SK-N-SH treated with all-trans-retinoic acid at 6 μM for 48 hours (cell line): Measurements from ENCODE around the gene ANTXRL.
"Not testable (repeated sequence)": the region's sequence is repeated elsewhere in the genome, so short reads cannot be mapped to it uniquely, and the experiment has no call there.

Experiments used
- ATAC-seq: fragments of 200-7000 bp; cut with Tn5 transposase; 3 replicates; pipeline ENCODE4 v1.9.1; 2020; ENCODE audit warnings: mild to moderate bottlenecking, moderate library complexity
- ARNTL ChIP-seq: fragments of 450-650 bp; formaldehyde crosslinking; IDR thresholded peaks from 2 replicates; pipeline ENCODE4 v1.5.0; 2020; ENCODE audit warnings: low read depth, mild to moderate bottlenecking, moderate library complexity, borderline replicate concordance
- BACH2 ChIP-seq: fragments of 250-450 bp; sonication (Bioruptor Pico); IDR thresholded peaks from 2 replicates; pipeline ENCODE4 v1.9.0; 2021; ENCODE audit warnings: mild to moderate bottlenecking, borderline replicate concordance
- CSDC2 ChIP-seq: fragments of 250-450 bp; sonication (Bioruptor Pico); IDR thresholded peaks from 2 replicates; pipeline ENCODE4 v1.5.0; 2020; ENCODE audit warnings: mild to moderate bottlenecking, moderate library complexity
- ESRRG ChIP-seq: fragments of 250-450 bp; sonication (Bioruptor Pico); IDR thresholded peaks from 2 replicates; pipeline ENCODE4 v1.6.1; 2021; ENCODE audit warnings: mild to moderate bottlenecking
- GLIS3 ChIP-seq: fragments of 250-450 bp; sonication (Bioruptor Pico); IDR thresholded peaks from 2 replicates; pipeline ENCODE4 v1.5.0; 2020; ENCODE audit warnings: mild to moderate bottlenecking, moderate library complexity
- ISL1 ChIP-seq: fragments of 250-450 bp; sonication (Bioruptor Pico); IDR thresholded peaks from 2 replicates; pipeline ENCODE4 v2.1.2; 2022; ENCODE audit warnings: mild to moderate bottlenecking, moderate library complexity
- OSR1 ChIP-seq: fragments of 250-450 bp; sonication (Bioruptor Pico); IDR thresholded peaks from 2 replicates; pipeline ENCODE4 v1.8.0; 2022; ENCODE audit warnings: moderate library complexity, mild to moderate bottlenecking, inconsistent platforms
- PPARA ChIP-seq: fragments of 250-450 bp; sonication (Bioruptor Pico); IDR thresholded peaks from 2 replicates; pipeline ENCODE4 v1.5.0; 2020; ENCODE audit warnings: mild to moderate bottlenecking, borderline replicate concordance
- RARB ChIP-seq: fragments of 250-450 bp; sonication (Bioruptor Pico); IDR thresholded peaks from 2 replicates; pipeline ENCODE4 v1.8.0; 2021; ENCODE audit warnings: mild to moderate bottlenecking, moderate library complexity
- TCF4 ChIP-seq: fragments of 250-450 bp; sonication (Bioruptor Pico); IDR thresholded peaks from 2 replicates; pipeline ENCODE4 v1.8.0; 2021; ENCODE audit warnings: mild to moderate bottlenecking, moderate library complexity, borderline replicate concordance
- TOX ChIP-seq: fragments of 250-450 bp; sonication (Bioruptor Pico); IDR thresholded peaks from 2 replicates; pipeline ENCODE4 v1.8.0; 2021; ENCODE audit warnings: mild to moderate bottlenecking, moderate library complexity, borderline replicate concordance
- ZC3H10 ChIP-seq: fragments of 250-450 bp; sonication (Bioruptor Pico); IDR thresholded peaks from 2 replicates; pipeline ENCODE4 v1.5.1; 2021; ENCODE audit warnings: mild to moderate bottlenecking, moderate library complexity
- ZFP3 ChIP-seq: fragments of 250-450 bp; sonication (Bioruptor Pico); IDR thresholded peaks from 2 replicates; pipeline ENCODE4 v1.5.0; 2020; ENCODE audit warnings: mild to moderate bottlenecking, moderate library complexity
- ZFP30 ChIP-seq: fragments of 450-650 bp; formaldehyde crosslinking; IDR thresholded peaks from 2 replicates; pipeline ENCODE4 v1.5.0; 2022; ENCODE audit warnings: mild to moderate bottlenecking, moderate library complexity
- ZNF565 ChIP-seq: fragments of 450-650 bp; formaldehyde crosslinking; conservative IDR thresholded peaks from 2 replicates; pipeline ENCODE4 v1.5.0; 2020; ENCODE audit warnings: low read depth, mild to moderate bottlenecking, moderate library complexity
- ZNF8 ChIP-seq: fragments of 450-650 bp; formaldehyde crosslinking; IDR thresholded peaks from 2 replicates; pipeline ENCODE4 v1.5.0; 2020; ENCODE audit warnings: mild to moderate bottlenecking, moderate library complexity
- TF ChIP-seq, protein P1 (sequence below): fragments of 250-450 bp; sonication (Bioruptor Pico); IDR thresholded peaks from 2 replicates; pipeline ENCODE4 v1.8.0; 2021; ENCODE audit warnings: low read depth, mild to moderate bottlenecking, moderate library complexity, borderline replicate concordance
- TF ChIP-seq, protein P2 (sequence below): fragments of 250-450 bp; sonication (Bioruptor Pico); IDR thresholded peaks from 2 replicates; pipeline ENCODE4 v1.8.0; 2020; ENCODE audit warnings: mild to moderate bottlenecking, moderate library complexity, borderline replicate concordance
- TF ChIP-seq, protein P3 (sequence below): fragments of 250-450 bp; sonication (Bioruptor Pico); IDR thresholded peaks from 2 replicates; pipeline ENCODE4 v1.5.1; 2020; ENCODE audit warnings: low read depth, mild to moderate bottlenecking, moderate library complexity
- TF ChIP-seq, protein P4 (sequence below): fragments of 250-450 bp; sonication (Bioruptor Pico); IDR thresholded peaks from 2 replicates; pipeline ENCODE4 v1.5.1; 2021; ENCODE audit warnings: mild to moderate bottlenecking, moderate library complexity

ANTXRL gene

DNA sequence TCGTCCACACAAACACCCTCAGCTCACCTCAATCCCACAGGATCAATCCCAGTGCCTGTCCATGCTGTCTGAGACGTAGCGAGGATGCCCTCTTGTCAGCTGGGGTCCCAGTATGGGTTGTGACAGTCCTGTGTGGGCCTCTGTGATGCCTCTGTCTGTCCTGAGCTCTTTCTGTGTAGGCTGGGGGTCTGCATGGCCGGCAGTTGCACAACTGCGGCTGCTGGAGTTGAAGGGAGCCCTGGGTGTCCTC is 12.4 kb downstream of the ANTXRL start (continued):
- TF ChIP-seq, protein P1, sequence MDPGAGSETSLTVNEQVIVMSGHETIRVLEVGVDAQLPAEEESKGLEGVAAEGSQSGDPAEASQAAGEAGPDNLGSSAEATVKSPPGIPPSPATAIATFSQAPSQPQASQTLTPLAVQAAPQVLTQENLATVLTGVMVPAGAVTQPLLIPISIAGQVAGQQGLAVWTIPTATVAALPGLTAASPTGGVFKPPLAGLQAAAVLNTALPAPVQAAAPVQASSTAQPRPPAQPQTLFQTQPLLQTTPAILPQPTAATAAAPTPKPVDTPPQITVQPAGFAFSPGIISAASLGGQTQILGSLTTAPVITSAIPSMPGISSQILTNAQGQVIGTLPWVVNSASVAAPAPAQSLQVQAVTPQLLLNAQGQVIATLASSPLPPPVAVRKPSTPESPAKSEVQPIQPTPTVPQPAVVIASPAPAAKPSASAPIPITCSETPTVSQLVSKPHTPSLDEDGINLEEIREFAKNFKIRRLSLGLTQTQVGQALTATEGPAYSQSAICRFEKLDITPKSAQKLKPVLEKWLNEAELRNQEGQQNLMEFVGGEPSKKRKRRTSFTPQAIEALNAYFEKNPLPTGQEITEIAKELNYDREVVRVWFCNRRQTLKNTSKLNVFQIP, result no peak
- no peak for TF ChIP-seq TOX (CRISPR knock-in tag)
- TF ChIP-seq, protein P2, sequence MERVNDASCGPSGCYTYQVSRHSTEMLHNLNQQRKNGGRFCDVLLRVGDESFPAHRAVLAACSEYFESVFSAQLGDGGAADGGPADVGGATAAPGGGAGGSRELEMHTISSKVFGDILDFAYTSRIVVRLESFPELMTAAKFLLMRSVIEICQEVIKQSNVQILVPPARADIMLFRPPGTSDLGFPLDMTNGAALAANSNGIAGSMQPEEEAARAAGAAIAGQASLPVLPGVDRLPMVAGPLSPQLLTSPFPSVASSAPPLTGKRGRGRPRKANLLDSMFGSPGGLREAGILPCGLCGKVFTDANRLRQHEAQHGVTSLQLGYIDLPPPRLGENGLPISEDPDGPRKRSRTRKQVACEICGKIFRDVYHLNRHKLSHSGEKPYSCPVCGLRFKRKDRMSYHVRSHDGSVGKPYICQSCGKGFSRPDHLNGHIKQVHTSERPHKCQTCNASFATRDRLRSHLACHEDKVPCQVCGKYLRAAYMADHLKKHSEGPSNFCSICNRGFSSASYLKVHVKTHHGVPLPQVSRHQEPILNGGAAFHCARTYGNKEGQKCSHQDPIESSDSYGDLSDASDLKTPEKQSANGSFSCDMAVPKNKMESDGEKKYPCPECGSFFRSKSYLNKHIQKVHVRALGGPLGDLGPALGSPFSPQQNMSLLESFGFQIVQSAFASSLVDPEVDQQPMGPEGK (CRISPR knock-in tag), result no peak
- TF ChIP-seq ZNF565 (CRISPR knock-in tag), result no peak
- TF ChIP-seq, all 23 proteins: peak for 0

DNA sequence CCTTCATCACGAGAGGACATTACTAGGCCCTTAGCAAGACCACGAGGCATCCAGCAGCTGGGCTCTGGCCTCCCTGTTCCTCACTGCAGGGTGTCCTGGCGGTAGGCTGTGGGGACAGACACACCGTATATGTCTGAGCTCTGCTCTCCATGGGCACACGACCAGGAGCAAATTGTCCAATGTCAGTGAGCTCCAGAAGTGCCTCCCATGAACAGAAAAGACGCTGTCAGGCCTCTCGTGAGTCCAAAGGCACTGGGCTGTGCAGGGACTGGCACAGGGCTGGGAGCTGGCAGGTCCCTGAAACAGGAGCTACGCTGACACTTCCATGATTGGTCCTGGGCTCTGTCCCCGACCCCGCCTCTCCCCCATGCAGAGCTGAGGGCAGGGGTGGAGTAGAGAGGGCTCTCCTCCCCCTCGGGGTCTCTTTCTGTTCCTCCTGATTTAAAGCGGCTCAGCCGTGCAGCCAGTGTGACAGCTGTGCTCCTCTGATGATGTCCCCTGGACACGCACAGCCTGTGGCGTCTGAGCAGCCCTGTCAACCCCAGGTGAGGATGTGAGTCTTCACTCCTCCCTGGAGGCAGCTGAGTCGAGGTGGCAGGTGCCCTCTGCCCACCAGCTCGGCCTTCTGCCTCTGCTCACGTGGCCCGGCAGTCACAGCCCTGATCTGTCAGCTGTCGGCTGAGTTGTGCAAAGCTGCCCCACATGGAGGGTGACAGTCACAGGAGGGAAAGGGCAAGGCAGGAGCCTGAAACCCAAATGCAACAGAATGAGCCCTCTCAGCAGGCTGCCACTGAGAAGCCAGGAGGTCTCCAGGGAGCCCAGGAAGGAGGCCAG is 13.0 kb downstream of the ANTXRL start:
- TF ChIP-seq ISL1 (no peak), OSR1 (CRISPR knock-in tag) (no peak), ZFP3 (CRISPR knock-in tag) (no peak), ARNTL (CRISPR knock-in tag) (no peak), GLIS3 (CRISPR knock-in tag) (no peak), CSDC2 (CRISPR knock-in tag) (no peak), BACH2 (CRISPR knock-in tag) (no peak), ZC3H10 (CRISPR knock-in tag) (no peak), ESRRG (CRISPR knock-in tag) (no peak), ZNF565 (CRISPR knock-in tag) (no peak), PPARA (no peak), TCF4 (CRISPR knock-in tag) (no peak), ZFP30 (CRISPR knock-in tag) (no peak)
- TF ChIP-seq, protein P3, sequence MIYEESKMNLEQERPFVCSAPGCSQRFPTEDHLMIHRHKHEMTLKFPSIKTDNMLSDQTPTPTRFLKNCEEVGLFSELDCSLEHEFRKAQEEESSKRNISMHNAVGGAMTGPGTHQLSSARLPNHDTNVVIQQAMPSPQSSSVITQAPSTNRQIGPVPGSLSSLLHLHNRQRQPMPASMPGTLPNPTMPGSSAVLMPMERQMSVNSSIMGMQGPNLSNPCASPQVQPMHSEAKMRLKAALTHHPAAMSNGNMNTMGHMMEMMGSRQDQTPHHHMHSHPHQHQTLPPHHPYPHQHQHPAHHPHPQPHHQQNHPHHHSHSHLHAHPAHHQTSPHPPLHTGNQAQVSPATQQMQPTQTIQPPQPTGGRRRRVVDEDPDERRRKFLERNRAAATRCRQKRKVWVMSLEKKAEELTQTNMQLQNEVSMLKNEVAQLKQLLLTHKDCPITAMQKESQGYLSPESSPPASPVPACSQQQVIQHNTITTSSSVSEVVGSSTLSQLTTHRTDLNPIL (CRISPR knock-in tag), result no peak
- TF ChIP-seq, protein P2 (CRISPR knock-in tag), result no peak
- no peak for ATAC-seq

DNA sequence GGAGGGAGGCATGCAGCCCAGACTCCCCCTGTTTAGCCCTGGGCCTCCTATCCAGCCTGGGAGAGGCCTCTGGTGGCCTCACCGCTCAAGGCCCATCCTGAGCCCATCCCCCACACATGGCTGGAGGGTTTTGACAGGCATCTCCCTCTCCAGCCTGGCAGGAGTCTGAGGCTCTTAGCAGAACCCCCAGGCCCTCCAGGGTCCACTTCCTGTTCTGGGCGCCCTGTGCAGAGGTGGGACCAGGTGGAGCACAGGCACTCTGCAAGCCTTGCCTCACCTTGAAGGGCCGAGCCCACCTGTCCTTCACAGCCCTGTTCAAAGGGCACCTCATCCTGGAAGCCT is 13.5 kb downstream of the ANTXRL start:
- not testable (repeated sequence) for ATAC-seq

DNA sequence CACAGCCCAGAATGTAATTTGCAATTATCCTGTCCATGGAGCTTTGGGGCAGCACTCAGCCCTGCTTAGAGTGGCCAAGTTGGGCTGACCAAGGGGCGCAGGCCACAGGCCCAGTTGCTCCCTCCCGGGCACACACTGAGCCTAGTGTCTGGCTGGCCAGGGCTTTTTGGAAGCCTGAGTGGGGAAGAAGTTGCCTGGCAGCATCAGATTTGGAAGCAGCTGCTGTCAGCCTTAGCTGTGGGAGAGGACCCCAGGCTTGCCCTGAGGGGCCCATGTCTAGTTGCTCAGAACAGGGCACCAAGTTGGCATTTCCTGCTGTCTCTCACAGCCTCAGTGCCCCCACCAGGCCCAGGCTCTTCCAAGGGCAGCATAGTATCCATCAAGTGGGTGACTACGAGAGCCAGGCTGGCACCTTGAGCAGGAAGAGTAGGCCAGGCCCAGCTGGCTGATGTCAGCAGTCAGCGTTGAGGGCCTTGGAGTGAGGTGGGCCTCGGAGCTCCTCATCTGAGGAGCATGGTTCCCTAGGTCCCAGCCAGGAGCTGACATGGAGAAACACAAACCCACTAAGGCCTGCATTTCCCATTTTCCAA is 14.4 kb downstream of the ANTXRL start:
- ATAC-seq, result no peak
- no peak for TF ChIP-seq ISL1
- TF ChIP-seq ESRRG (CRISPR knock-in tag), result no peak
- TF ChIP-seq ZNF565 (CRISPR knock-in tag), result no peak
- TF ChIP-seq, protein P2 (CRISPR knock-in tag), result no peak
- TF ChIP-seq, protein P3 (CRISPR knock-in tag), result no peak
- no peak for TF ChIP-seq TOX (CRISPR knock-in tag)
- TF ChIP-seq ARNTL (CRISPR knock-in tag), result no peak
- no peak for TF ChIP-seq CSDC2 (CRISPR knock-in tag)
- TF ChIP-seq, protein P4, sequence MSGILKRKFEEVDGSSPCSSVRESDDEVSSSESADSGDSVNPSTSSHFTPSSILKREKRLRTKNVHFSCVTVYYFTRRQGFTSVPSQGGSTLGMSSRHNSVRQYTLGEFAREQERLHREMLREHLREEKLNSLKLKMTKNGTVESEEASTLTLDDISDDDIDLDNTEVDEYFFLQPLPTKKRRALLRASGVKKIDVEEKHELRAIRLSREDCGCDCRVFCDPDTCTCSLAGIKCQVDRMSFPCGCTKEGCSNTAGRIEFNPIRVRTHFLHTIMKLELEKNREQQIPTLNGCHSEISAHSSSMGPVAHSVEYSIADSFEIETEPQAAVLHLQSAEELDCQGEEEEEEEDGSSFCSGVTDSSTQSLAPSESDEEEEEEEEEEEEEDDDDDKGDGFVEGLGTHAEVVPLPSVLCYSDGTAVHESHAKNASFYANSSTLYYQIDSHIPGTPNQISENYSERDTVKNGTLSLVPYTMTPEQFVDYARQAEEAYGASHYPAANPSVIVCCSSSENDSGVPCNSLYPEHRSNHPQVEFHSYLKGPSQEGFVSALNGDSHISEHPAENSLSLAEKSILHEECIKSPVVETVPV (CRISPR knock-in tag), result no peak
- TF ChIP-seq ZNF8 (CRISPR knock-in tag), result no peak
- no peak for TF ChIP-seq BACH2 (CRISPR knock-in tag)
- TF ChIP-seq TCF4 (CRISPR knock-in tag), result no peak
- TF ChIP-seq RARB (CRISPR knock-in tag), result no peak
- TF ChIP-seq, protein P1, result no peak
- no peak for TF ChIP-seq GLIS3 (CRISPR knock-in tag)
- TF ChIP-seq ZFP30 (CRISPR knock-in tag), result no peak
- TF ChIP-seq OSR1 (CRISPR knock-in tag), result no peak
